ENCODE results near the gene DECR2. TPM values are rescaled to one million over a fixed set of nuclear protein-coding genes. Genes with fewer than 3 reads are reported as not detected.

DECR2 gene
- total and polyA plus RNA-seq, 7 donors: 15.0 to 39.1 (median 21.6) TPM

DNA sequence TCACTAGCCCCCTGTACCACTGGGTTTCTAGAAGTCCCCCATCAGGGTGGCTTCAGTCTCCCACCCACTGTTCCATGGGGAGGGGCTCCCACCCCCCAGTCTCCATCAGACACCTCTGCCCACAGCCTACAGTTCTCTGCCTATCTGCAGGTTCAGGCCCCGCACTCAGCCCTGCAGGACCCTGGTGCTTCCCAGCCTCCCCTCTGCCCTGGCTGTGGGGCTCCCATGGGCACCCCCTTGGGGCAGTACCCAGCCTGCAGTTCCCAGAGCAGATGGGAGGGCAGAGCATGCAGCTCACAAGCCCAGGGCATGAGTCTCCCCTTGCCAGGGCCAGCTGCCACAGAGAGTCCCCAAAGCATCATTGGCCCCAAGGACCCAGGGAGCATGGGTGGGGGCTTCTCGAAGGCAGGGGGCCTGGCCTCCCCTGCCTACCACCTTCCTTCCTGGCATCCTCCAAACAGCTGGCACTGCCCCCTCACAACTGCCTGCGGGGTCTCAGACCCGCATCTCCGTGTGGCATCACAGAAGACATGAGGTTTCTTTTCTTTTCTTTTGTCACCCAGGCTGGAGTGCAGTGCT, 28.6 kb upstream of the DECR2 start:
- no peaks in the 10 kb centered on the region for H3K27me3 ChIP-seq
- no peak overlapping the region for H3K27ac ChIP-seq
- intact Hi-C loops (cut with DNase I): loop anchor here (5.0 kb wide), 1 partner anchor 51 kb away; no protein-coding TSS in a partner anchor
- no peak overlapping the region for H3K4me3 ChIP-seq
- H3K9me3 ChIP-seq: no peaks in the 10 kb centered on the region
- peaks cover 3 to 20% (median 18%) of the 10 kb centered on the region in 4 donors for H3K4me1 ChIP-seq
- WGBS, 2 donors: 88 to 95% methylated on average over 5 of the region's 5 CpGs
- H3K36me3 ChIP-seq: peaks cover 4 to 72% (median 39%) of the 10 kb centered on the region in 4 donors
- DNase-seq: peak; percentile 66
- TF ChIP-seq CTCF (IDR thresholded peaks at IDR 0.05): no peak
- no peak for TF ChIP-seq POLR2AphosphoS5 (IDR thresholded peaks at IDR 0.05)
- no peak for TF ChIP-seq POLR2A (IDR thresholded peaks at IDR 0.05)
- TF ChIP-seq EP300 (IDR thresholded peaks at IDR 0.05): no peak

- WGBS, 2 donors: 93% methylated on average over 44 of the region's 44 CpGs
- peak; percentile 63 for DNase-seq
Observed at GRCh38 chr16:373848-374615, 27.7 kb upstream of the DECR2 start.

DNA sequence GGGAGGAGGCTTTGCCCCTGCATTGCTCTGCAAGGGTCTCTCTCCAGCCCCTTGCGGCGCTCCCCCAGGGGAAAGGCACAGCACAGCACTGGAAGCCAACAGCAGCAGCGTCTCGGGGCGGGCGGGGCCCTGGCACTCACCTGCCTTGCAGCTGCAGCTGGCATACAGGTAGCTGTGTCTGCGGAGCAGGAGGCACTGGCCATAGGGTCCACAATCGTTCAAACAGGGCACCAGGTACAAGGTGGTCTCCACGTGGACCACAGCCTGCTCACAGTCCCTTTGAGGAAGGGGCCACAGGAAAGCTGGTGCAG, 27.1 kb upstream of the DECR2 start:
- no peak overlapping the region for H3K4me3 ChIP-seq
- H3K4me1 ChIP-seq: peaks cover 3 to 21% (median 16%) of the 10 kb centered on the region in 4 donors
- H3K27me3 ChIP-seq: no peaks in the 10 kb centered on the region
- no peak overlapping the region for H3K27ac ChIP-seq
- no peak for DNase-seq
- peaks cover 4 to 62% (median 31%) of the 10 kb centered on the region in 4 donors for H3K36me3 ChIP-seq
- TF ChIP-seq POLR2AphosphoS5 (IDR thresholded peaks at IDR 0.05): no peak
- no peak for TF ChIP-seq POLR2A (IDR thresholded peaks at IDR 0.05)
- TF ChIP-seq EP300 (IDR thresholded peaks at IDR 0.05): no peak
- TF ChIP-seq CTCF (IDR thresholded peaks at IDR 0.05): no peak
- no peaks in the 10 kb centered on the region for H3K9me3 ChIP-seq
- 51 to 81% methylated on average over 9 of the region's 9 CpGs for WGBS, 2 donors
- intact Hi-C loops (cut with DNase I): loop anchor here (5.0 kb wide), 1 partner anchor 52 kb away; no protein-coding TSS in a partner anchor

More at GRCh38 chr16:373848-374615, 27.7 kb upstream of the DECR2 start:
- no peak overlapping the region for H3K4me3 ChIP-seq
- peaks cover 4 to 63% (median 31%) of the 10 kb centered on the region in 4 donors for H3K36me3 ChIP-seq
- TF ChIP-seq EP300 (IDR thresholded peaks at IDR 0.05): no peak
- no peak for TF ChIP-seq POLR2AphosphoS5 (IDR thresholded peaks at IDR 0.05)
- TF ChIP-seq POLR2A (IDR thresholded peaks at IDR 0.05): no peak
- no peak for TF ChIP-seq CTCF (IDR thresholded peaks at IDR 0.05)
- H3K27ac ChIP-seq: no peak overlapping the region
- H3K27me3 ChIP-seq: no peaks in the 10 kb centered on the region
- peaks cover 3 to 20% (median 18%) of the 10 kb centered on the region in 4 donors for H3K4me1 ChIP-seq
- intact Hi-C loops (cut with DNase I): loop anchor here (5.0 kb wide), 1 partner anchor 52 kb away; no protein-coding TSS in a partner anchor
- no peaks in the 10 kb centered on the region for H3K9me3 ChIP-seq

- H3K4me1 ChIP-seq: peaks cover 3 to 22% (median 14%) of the 10 kb centered on the region in 4 donors
- H3K27ac ChIP-seq: no peak overlapping the region
- TF ChIP-seq CTCF (IDR thresholded peaks at IDR 0.05) (no peak), POLR2A (IDR thresholded peaks at IDR 0.05) (no peak), EP300 (IDR thresholded peaks at IDR 0.05) (no peak), POLR2AphosphoS5 (IDR thresholded peaks at IDR 0.05) (no peak)
- H3K36me3 ChIP-seq: peaks cover 4 to 62% (median 31%) of the 10 kb centered on the region in 4 donors
- intact Hi-C loops (cut with DNase I): no loop called here
- WGBS, 2 donors: 95% methylated on average over 23 of the region's 23 CpGs
- H3K9me3 ChIP-seq: no peaks in the 10 kb centered on the region
- no peak overlapping the region for H3K4me3 ChIP-seq
- H3K27me3 ChIP-seq: no peaks in the 10 kb centered on the region
- DNase-seq: no peak
Observed at GRCh38 chr16:375212-375611, 26.5 kb upstream of the DECR2 start.

Data from sigmoid colon (tissue), 7 donors.